Osteoblast (primary cell): Measurements from ENCODE around the gene SHROOM4. TPM values are rescaled to one million over a fixed set of nuclear protein-coding genes. Genes with fewer than 3 reads are reported as not detected.

ENCODE experiments used
- DNase-seq: peaks from one replicate; pipeline ENCODE4 v3.0.0; 2011; ENCODE audit warnings: low spot score, mixed read lengths; ENCODE audit not compliant: insufficient read length; ENCODE audit errors: missing footprints
- H2AFZ ChIP-seq: 2 replicates; pipeline ENCODE4 v1.6.0; 2011; ENCODE audit warnings: mild to moderate bottlenecking, low read length
- H3K27ac ChIP-seq: 2 replicates; pipeline ENCODE4 v1.5.1; 2011; ENCODE audit warnings: mild to moderate bottlenecking, low read depth, low read length, moderate library complexity
- H3K27me3 ChIP-seq: 2 replicates; pipeline ENCODE4 v1.6.0; 2012; ENCODE audit warnings: mild to moderate bottlenecking, control low read depth, inconsistent platforms, low read length, moderate library complexity; ENCODE audit not compliant: insufficient read depth
- H3K36me3 ChIP-seq: 2 replicates; pipeline ENCODE4 v1.5.1; 2011; ENCODE audit warnings: mild to moderate bottlenecking, low read length, control low read depth, moderate library complexity; ENCODE audit not compliant: insufficient read depth
- H3K4me1 ChIP-seq: 2 replicates; pipeline ENCODE4 v1.5.1; 2011; ENCODE audit warnings: mild to moderate bottlenecking, low read length, control low read depth, moderate library complexity; ENCODE audit not compliant: insufficient read depth
- H3K4me2 ChIP-seq: 2 replicates; pipeline ENCODE4 v1.6.0; 2011; ENCODE audit warnings: mild to moderate bottlenecking, low read length; ENCODE audit not compliant: insufficient read depth
- H3K4me3 ChIP-seq: fragments of 200-600 bp; sonication (generic); 3 replicates; pipeline ENCODE4 v1.5.1; 2012; ENCODE audit warnings: mild to moderate bottlenecking, low read length, inconsistent platforms; ENCODE audit not compliant: insufficient read depth
- H3K79me2 ChIP-seq: 2 replicates; pipeline ENCODE4 v1.6.0; 2012; ENCODE audit warnings: mild to moderate bottlenecking, low read length, control low read depth, inconsistent platforms; ENCODE audit not compliant: insufficient read depth
- H3K9me3 ChIP-seq: 2 replicates; pipeline ENCODE4 v1.5.1; 2011; ENCODE audit warnings: low read depth, low read length, control low read depth
- H4K20me1 ChIP-seq: 2 replicates; pipeline ENCODE4 v1.6.0; 2012; ENCODE audit warnings: mild to moderate bottlenecking, low read length, control low read depth; ENCODE audit not compliant: insufficient read depth
- total RNA-seq: library from RNA; depleted of rRNA; stranded (reverse); fragments of >200 nt; gene quantifications from 2 replicates; pipeline ENCODE4 v1.2.3, GENCODE V29; 2012
- TF ChIP-seq, protein P1 (sequence below): IDR thresholded peaks from 2 replicates; pipeline ENCODE4 v1.5.1; 2011; ENCODE audit warnings: mild to moderate bottlenecking, low read depth, low read length, moderate library complexity; ENCODE audit errors: extremely low read depth

The SHROOM4 gene
- total RNA-seq, 1 donor: 2.2 TPM

GRCh38 chrX:50765986-50766385, 48.0 kb downstream of the SHROOM4 start:
- no peak for DNase-seq
- Histone ChIP-seq H3K36me3 (no peaks in the 10 kb centered on the region), H3K27me3 (peaks cover 10% of the 10 kb centered on the region), H3K79me2 (no peaks in the 10 kb centered on the region), H3K4me1 (no peaks in the 10 kb centered on the region), H3K9me3 (no peaks in the 10 kb centered on the region), H3K27ac (no peak overlapping the region), H2AFZ (no peak overlapping the region), H3K4me2 (no peak overlapping the region), H3K4me3 (no peak overlapping the region), H4K20me1 (no peaks in the 10 kb centered on the region)
- TF ChIP-seq, protein P1, sequence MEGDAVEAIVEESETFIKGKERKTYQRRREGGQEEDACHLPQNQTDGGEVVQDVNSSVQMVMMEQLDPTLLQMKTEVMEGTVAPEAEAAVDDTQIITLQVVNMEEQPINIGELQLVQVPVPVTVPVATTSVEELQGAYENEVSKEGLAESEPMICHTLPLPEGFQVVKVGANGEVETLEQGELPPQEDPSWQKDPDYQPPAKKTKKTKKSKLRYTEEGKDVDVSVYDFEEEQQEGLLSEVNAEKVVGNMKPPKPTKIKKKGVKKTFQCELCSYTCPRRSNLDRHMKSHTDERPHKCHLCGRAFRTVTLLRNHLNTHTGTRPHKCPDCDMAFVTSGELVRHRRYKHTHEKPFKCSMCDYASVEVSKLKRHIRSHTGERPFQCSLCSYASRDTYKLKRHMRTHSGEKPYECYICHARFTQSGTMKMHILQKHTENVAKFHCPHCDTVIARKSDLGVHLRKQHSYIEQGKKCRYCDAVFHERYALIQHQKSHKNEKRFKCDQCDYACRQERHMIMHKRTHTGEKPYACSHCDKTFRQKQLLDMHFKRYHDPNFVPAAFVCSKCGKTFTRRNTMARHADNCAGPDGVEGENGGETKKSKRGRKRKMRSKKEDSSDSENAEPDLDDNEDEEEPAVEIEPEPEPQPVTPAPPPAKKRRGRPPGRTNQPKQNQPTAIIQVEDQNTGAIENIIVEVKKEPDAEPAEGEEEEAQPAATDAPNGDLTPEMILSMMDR: no peak

- H3K4me2 ChIP-seq: no peak overlapping the region
- no peaks in the 10 kb centered on the region for H3K36me3 ChIP-seq
- H3K9me3 ChIP-seq: no peaks in the 10 kb centered on the region
- TF ChIP-seq, protein P1: no peak
- no peaks in the 10 kb centered on the region for H3K4me1 ChIP-seq
- no peaks in the 10 kb centered on the region for H4K20me1 ChIP-seq
- H3K4me3 ChIP-seq: no peak overlapping the region
- DNase-seq: no peak
- H2AFZ ChIP-seq: no peak overlapping the region
- no peak overlapping the region for H3K27ac ChIP-seq
- peaks cover 8% of the 10 kb centered on the region for H3K27me3 ChIP-seq
- no peaks in the 10 kb centered on the region for H3K79me2 ChIP-seq
Measured at GRCh38 chrX:50762578-50762977, 51.4 kb downstream of the SHROOM4 start.

GRCh38 chrX:50756276-50756675, 57.7 kb downstream of the SHROOM4 start:
- Histone ChIP-seq H3K4me3 (no peak overlapping the region), H4K20me1 (no peaks in the 10 kb centered on the region), H3K79me2 (no peaks in the 10 kb centered on the region), H3K27ac (no peak overlapping the region), H3K9me3 (no peaks in the 10 kb centered on the region), H3K4me1 (no peaks in the 10 kb centered on the region), H3K4me2 (no peak overlapping the region), H3K36me3 (no peaks in the 10 kb centered on the region), H2AFZ (no peak overlapping the region), H3K27me3 (peaks cover 8% of the 10 kb centered on the region)
- no peak for DNase-seq
- TF ChIP-seq, protein P1: no peak

- H3K27ac ChIP-seq: no peak overlapping the region
- no peaks in the 10 kb centered on the region for H3K79me2 ChIP-seq
- H3K9me3 ChIP-seq: no peaks in the 10 kb centered on the region
- TF ChIP-seq, protein P1: no peak
- H3K4me1 ChIP-seq: no peaks in the 10 kb centered on the region
- no peaks in the 10 kb centered on the region for H3K36me3 ChIP-seq
- no peak overlapping the region for H3K4me3 ChIP-seq
- H4K20me1 ChIP-seq: no peaks in the 10 kb centered on the region
- H3K4me2 ChIP-seq: no peak overlapping the region
- peaks cover 8% of the 10 kb centered on the region for H3K27me3 ChIP-seq
- no peak for DNase-seq
- no peak overlapping the region for H2AFZ ChIP-seq
Measured at GRCh38 chrX:50751091-50751490, 62.9 kb downstream of the SHROOM4 start.
